ENCODE measurements around the gene EML1.
A peak's percentile ranks its signal among the peaks of the same experiment; 100 is the strongest.

Gene EML1

GRCh38 chr14:99806836-99807235 lies 13.6 kb downstream of the EML1 start:
- DNase-seq, result peak; percentile 59 to 82

- DNase-seq, result no peak
Observed at GRCh38 chr14:99807413-99808153, 14.4 kb downstream of the EML1 start.

- DNase-seq, result no peak
Observed at GRCh38 chr14:99808154-99808505, 14.9 kb downstream of the EML1 start.

- no peak for DNase-seq
Observed at GRCh38 chr14:99808515-99808914, 15.3 kb downstream of the EML1 start.

GRCh38 chr14:99809360-99809759 lies 16.1 kb downstream of the EML1 start:
- DNase-seq, result peak in 1 of 2 experiments; percentile 65

- DNase-seq, result no peak
Observed at GRCh38 chr14:99809859-99810558, 16.8 kb downstream of the EML1 start.

- DNase-seq, result no peak
Observed at GRCh38 chr14:99810559-99810874, 17.3 kb downstream of the EML1 start.

GRCh38 chr14:99812096-99812750 lies 19.0 kb downstream of the EML1 start:
- DNase-seq, result no peak

- no peak for DNase-seq
Observed at GRCh38 chr14:99812892-99813291, 19.7 kb downstream of the EML1 start.

GRCh38 chr14:99815696-99816095 lies 22.5 kb downstream of the EML1 start:
- no peak for DNase-seq

- no peak for DNase-seq
Observed at GRCh38 chr14:99816217-99816616, 23.0 kb downstream of the EML1 start.

GRCh38 chr14:99816642-99817041 lies 23.4 kb downstream of the EML1 start:
- no peak for DNase-seq

- no peak for DNase-seq
Observed at GRCh38 chr14:99817331-99817730, 24.1 kb downstream of the EML1 start.

GRCh38 chr14:99818503-99819036 lies 25.4 kb downstream of the EML1 start:
- DNase-seq, result no peak

GRCh38 chr14:99819514-99819913 lies 26.3 kb downstream of the EML1 start:
- no peak for DNase-seq

GRCh38 chr14:99820702-99821331 lies 27.6 kb downstream of the EML1 start:
- DNase-seq, result no peak

- DNase-seq, result no peak
Observed at GRCh38 chr14:99821519-99822508, 28.6 kb downstream of the EML1 start.

GRCh38 chr14:99822800-99823455 lies 29.7 kb downstream of the EML1 start:
- peak; percentile 63 to 85 for DNase-seq

GRCh38 chr14:99824776-99825175 lies 31.6 kb downstream of the EML1 start:
- no peak for DNase-seq

GRCh38 chr14:99829450-99829849 lies 36.2 kb downstream of the EML1 start:
- no peak for DNase-seq

GRCh38 chr14:99831303-99831702 lies 38.1 kb downstream of the EML1 start:
- no peak for DNase-seq

Data from NCI-H446 (cell line).